ENCODE data around the gene APOBEC2.

The APOBEC2 gene

DNA sequence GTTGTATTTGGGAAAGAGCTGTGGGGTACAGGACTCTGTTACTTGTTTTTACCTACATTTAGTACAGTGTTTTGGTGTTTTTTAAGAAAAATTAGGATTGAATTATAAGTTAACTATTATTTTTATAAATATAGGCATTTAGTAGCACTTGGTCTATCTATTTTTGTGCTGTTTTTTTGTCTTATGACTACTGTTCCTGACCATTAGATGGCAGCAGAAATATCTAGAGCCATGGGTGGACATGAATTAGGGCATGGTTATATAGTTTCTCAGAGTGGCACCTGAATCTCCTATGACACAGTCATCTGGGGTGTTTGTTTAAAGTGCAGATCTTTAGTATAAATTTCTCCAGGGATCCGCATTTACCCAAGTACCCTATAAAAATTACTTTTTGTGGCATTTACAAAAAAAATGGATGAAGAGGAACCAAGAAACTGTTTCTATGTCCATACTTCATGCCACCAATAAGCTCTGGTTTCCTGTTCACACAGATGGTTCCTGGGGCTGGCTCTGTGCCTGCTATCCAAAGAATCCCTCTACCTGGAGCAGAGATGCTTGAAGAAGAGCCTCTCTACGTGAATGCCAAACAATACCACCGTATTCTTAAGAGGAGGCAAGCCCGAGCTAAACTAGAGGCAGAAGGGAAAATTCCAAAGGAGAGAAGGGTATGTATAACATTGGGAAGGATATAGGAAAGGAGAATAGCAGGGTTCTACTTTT is 39.6 kb downstream of the APOBEC2 start:
- DNase-seq, result peak; percentile 17

DNA sequence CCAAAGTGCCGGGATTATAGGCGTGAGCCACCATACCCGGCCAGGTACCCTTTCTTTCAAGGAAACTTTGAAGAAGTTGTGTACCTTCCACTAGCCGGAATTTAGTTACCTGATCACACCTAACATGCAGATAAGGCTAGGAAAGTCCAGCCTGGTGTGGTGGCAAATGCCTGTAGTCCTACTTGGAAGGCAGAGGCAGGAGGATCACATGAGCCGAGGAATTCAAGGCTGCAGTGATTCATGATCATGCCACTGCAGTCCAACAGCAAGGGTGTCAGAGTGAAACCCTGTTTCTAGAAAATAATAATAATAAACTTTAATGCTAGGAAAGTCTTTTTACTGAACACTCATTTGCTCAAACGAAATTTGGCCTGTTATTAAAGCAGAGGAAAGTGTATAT is 40.7 kb downstream of the APOBEC2 start:
- DNase-seq, result no peak

DNA sequence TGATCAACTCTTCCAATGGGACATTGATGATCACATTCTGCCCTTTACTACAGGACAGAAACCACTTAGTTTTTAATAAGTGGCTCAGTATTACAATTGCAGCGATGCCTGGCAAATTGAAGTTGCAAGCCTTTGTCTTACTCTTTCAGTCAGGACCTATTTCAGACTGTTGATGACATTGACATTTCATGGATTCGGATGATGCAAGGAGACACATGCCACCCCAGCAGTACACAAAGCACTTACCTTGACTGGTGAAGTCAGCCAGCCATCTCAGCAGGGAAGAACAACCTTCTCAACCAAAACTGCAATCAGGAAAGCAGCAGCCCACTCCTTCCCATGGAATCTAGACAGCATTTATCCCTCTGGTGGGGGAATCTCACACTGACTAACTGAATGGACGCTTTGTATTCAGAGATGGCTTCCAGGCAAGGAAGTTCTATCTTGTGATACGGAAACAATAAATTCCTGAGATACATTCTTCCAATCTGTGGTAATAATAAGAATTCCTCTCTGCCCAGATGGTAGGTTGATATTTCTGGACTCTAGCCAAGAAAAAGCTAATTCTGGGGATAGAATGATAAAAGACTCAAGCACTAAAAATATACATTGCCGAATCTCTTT is 44.6 kb downstream of the APOBEC2 start:
- DNase-seq, result no peak

DNA sequence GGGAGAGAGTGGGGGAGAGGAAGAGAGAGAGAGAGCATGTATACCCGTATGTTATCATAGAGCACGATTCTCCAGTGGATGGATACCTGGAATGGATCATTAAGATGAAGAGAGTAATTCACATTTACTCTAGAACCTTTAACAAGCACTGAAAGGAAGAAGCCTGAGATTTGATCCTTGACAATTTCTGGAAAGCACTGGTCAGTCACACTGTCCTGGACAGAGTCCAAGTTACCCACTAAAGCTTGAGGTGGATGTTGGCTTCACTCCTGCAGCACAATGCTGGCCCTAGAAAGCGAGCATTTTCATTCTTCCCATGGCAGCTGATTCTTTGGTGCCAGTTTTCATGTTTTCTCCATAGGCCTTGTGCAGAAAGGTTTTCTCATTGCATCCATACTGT is 45.4 kb downstream of the APOBEC2 start:
- no peak for DNase-seq

DNA sequence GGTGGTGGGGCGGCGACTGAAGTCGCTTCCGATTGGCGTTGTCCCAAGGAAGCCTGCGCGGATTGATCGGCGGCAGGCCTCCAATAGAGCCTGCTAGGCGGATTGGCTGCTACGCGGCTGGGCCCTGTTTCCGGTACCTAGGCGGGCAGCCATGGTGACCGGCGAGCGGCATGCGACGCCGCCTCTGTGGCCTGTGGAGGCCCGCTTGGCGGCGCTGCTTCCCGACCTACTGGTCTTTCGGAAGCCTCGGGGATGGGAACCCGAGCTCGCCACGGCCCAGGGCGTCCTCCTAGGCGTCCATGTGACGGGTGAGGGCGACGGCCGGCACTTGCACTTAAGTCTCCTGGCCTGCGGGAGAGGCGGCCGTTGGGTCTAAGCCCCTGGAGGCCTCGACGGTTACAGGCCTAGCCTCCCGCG is 47.9 kb downstream of the APOBEC2 start:
- no peak for DNase-seq

DNA sequence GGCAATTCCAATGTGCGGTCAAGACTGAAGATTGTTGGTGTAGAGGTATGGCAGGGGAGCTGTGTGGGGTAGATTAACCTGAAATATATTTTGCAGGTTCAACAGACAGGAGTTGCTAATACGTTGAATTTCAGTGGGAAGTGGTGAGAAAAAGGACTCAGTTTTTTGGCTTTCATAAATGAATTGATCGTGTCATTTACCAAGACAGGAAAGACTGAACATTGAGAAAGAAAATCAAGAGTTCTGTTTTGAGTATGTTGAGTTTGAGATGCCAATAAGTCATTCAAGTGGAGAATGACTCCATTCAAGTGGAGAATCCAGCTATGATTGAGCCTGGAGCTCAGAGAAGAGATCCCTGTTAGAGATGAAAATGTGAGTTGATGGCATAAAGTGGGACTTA is 50.8 kb downstream of the APOBEC2 start:
- DNase-seq, result no peak

DNA sequence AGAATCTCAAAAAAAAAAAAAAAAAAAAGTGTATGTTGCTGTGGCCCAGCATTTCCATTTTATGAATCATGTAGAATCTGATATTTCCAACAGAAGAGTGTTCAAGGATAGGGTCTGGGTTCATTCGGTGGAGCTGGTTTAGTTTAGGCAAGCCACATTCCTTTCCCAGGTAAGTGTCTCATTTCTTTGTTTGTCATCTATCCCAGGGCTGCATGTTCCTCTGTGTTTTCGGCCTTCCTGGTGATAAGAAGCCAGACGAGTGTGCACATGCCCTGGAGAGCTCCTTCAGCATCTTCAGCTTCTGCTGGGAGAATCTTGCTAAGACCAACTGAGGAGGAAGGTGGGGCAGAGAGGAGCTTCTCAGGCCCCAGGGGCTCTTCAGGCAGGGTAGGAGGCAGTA is 58.0 kb downstream of the APOBEC2 start:
- DNase-seq, result no peak
